Bone marrow (tissue), 2 donors: ENCODE data around the gene GRAMD2B.
"Not testable (repeated sequence)": the region's sequence is repeated elsewhere in the genome, so short reads cannot be mapped to it uniquely, and the experiment has no call there.

ENCODE experiments used
- DNase-seq, 2 donors: peaks; one replicate each; lab custom pipeline; 2025; lab: John Stamatoyannopoulos, UW

Gene GRAMD2B, protein sequence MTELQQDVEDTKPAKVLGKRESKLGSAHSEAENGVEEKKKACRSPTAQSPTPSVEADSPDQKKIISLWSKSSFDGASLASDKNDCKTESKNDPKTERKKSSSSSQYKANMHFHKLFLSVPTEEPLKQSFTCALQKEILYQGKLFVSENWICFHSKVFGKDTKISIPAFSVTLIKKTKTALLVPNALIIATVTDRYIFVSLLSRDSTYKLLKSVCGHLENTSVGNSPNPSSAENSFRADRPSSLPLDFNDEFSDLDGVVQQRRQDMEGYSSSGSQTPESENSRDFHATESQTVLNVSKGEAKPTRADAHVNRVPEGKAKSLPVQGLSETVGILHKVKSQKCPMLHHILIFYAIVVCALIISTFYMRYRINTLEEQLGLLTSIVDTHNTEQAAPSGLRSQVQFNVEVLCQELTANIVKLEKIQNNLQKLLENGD

DNA sequence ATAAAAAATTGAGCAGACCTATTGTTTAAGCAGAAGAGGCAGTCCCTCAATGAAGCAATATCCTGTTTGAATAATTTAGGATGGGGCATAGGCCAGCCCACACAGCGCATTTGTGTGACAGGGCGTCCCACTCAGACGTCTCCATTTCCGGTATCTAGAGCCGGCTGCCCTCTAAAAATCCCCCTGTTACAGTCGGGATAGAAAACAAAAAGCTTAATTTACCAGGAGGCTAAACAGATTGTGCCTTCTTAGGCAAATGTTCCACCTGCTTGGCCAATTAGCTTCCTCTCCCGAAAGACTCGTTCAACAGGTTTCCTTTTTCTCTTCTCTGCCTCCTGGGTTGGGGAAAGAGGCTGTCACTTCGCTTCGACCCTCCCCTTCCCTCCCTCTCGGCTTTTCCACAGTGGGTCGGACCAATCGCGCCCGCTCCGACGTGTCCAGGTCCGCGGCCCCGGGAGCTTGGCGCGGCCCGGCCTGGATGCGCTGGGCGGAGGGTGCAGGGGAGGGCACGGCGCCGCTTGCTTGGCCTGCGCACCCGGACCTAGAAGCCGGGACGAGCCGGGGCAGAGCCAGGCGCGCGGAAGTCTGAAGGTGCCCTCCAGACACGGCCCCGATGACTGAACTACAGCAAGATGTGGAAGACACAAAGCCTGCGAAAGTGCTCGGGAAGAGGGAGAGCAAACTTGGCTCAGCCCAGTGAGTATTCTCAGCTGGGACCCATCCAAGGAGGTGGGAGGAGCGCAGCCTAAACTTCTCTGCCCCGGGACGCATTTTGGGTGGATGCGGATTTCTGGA is at the start of gene GRAMD2B:
TSS of gene GRAMD2B (plus strand) at position 416 of the 795 bp plus-strand sequence. CDS start at position 614, 198 bp downstream.
- DNase-seq = peak in 1 of 2 donors; percentile 42

DNA sequence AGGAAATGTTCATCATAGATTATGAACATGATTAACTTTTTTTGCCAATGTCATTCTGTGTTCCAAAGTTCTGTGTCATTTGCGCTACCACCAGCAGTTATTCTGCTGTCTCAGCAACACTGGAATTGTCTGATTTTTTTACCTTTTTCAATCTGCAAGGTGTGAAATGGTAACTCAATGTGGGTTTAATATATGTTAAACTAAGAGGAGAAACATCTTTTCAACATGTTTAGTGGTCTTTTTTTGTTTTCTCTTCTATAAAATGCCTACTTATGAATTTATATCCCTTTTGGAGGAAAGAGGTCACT is 49.1 kb upstream of the GRAMD2B start:
- no peak for DNase-seq

DNA sequence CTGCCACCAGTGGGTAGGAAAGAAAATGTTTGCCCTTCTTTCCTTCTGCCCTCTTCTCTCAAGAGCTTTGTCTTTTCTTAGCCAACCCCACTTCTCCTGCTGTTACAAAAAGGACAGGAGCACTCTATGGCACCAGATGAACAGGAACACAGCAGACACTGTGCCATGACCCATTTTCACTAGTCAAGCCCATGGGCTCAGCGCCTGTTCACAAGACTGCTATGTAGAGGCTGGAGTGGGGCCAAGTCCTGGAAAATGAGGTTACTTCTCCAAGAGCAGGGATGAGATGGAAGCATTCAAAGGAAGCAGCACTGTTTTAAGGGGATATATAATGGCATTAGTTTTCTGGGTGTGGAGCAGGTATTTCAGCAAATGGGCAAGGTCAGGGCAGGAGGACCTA is 46.8 kb upstream of the GRAMD2B start:
- DNase-seq = no peak

DNA sequence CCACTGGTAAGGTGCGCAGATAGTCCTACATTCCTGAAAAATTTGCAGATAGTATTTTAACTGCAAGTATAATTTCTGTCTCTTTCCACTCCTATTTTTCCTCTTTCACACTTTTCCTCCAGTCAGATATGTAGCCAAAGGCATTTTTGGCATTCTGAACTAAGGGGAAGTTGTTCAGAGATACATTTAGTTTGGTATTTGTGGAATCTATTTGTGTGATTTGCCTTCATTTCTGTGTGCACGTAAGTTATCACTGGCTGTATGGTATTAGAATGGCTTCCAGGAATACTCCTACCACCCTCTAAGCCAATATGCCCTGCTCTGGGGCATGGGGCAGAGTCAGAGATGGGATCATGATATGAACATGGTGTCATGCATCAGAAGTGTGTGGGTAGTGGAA is 45.8 kb upstream of the GRAMD2B start:
- DNase-seq = no peak

DNA sequence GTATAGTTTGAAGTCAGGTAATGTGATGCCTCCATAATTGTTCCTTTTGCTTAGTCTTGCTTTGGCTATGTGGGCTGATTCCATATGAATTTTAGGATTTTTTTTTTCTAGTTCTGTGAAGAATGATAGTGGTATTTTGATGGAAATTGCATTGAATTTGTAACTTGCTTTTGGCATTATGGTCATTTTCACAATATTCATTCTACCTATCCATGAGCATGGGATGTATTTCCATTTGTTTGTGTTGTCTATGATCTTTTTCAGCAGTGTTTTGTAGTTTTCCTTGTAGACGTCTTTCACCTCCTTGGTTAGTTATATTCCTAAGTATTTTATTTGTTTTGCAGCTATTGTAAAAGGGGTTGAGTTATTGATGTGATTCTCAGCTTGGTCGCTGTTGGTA is 42.9 kb upstream of the GRAMD2B start:
- DNase-seq = not testable (repeated sequence)

DNA sequence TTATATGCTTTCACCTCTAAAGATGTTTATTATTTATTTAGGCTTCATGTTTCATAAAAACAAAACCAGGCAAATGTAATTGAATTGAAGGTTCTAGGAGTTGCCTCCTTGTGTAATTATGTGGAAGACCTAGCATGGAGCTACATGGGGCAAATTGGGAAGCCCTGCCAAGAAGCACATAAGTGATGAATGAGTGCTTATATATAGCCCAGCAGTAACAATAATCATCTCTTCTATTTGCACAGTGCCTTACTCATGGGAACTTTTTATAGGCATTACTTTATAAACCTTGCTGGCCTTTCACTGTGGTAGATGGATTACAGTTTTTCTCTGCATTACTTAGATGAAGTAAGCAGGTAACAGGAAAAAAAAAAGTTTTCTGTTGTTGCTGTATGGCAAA is 40.0 kb upstream of the GRAMD2B start:
- no peak for DNase-seq

DNA sequence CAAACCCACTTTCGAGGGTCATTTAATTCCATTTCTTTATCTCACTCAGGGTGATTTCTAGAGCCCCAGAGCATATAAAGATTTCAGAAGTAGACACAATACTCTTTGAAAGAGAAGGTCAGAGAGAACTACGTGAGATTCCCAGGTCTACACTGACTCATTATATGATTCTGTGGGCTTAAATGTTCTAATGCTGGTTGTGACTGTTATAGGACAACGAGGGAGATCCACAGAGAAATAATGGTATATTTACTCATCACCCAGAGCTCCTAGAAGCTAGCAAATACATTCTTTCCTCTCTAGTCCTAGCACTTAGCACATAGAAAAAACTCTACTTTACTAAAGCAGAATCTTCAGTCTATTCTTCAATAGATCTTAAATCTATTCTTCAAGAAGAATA is 39.4 kb upstream of the GRAMD2B start:
- no peak for DNase-seq

DNA sequence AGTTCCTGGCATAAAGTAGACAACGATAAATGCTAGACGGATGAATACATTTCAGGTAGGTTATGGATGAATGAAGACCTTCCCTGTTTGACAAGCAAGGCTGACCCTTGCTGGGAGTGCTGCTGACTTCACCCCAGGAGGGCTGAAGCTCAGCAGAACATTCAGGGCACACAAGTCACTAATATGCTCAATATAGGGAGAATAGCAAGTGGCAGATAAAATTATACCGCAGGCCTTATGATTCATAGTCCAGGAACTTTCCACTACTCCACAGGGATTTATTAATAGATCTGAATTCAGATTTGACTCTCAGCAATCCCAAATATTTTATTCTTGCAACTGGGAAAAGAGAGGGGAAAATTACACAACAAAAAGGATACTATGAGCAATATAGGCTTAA is 38.2 kb upstream of the GRAMD2B start:
- no peak for DNase-seq

DNA sequence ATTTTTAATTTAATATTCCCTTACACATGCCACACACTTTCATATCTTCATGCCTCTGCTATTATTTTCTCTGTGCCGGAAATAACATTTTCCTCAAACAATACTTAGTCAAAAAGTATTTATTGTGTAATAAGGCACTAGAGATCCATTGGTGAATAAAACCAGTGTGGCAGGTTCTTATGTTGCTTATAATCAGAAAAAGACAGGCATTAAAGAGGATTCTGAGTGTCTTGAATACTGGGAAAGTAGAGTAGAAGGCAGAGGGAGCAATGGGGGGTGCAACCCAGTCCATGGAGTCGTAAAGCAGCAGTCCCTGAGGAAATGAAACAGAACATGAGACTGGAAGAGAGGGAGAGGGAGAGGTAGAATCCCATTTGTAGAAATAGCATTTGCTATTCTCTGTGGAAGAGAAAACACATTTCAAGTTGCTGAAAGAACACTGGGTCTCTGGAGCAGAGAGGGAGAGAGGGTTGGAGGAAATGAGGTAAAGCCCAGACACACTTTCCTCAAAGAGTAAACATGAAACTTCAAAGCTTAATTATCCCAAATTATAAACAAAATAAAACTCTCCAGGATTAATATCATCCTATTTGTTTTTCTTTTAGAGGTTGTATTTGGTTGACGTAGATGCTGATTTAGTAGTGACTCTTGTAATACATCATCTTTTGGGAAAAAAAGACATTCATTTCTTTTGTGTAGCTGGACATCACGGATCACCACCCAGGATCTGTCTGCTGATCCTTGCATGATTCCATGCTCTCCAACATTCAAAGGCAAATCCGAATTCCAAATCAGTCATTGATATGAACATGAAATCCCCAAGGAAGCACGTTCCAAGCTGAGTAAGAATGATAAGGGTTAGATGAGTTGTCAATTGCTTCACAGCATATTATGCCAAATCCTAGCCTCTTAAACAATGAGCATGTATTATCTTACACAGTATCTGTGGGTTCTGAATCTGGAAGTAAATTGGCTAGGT is 37.4 kb upstream of the GRAMD2B start:
- DNase-seq = no peak

DNA sequence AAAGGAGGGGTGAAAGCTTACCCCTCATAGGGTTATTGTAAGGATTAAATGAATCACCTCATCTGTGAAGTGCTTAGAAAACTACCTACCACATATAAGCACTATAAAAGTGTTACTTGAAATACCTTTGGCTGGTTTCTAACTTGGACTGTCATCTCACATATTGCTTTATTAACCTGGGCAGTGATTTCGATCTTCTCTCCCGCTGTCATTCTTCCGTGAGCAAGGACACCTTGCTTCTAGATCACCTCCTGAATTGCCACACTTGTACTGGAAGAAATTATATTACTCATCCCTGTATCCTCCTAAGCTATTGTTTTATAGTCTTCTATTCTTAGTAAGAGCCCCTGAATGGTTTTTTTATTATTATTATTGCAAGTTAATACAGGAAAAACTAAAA is 34.0 kb upstream of the GRAMD2B start:
- DNase-seq = no peak

DNA sequence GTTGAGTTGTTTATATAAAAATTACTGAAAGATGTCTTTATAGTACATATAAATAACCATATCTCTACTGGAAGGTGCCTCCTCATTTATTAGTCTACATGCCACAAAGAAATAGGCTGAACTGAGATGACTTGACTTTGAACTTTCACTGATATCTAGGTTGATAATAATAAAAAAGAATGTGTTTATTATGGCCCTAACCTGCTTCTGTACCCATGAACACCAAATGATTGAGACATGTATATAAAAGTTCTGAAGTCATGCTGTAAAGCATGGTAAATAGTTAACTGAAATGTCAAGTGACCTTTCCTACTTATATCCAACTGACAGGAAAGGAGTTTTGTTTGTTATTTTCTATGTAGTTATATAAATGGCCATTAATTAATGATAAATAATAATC is 33.2 kb upstream of the GRAMD2B start:
- no peak for DNase-seq

DNA sequence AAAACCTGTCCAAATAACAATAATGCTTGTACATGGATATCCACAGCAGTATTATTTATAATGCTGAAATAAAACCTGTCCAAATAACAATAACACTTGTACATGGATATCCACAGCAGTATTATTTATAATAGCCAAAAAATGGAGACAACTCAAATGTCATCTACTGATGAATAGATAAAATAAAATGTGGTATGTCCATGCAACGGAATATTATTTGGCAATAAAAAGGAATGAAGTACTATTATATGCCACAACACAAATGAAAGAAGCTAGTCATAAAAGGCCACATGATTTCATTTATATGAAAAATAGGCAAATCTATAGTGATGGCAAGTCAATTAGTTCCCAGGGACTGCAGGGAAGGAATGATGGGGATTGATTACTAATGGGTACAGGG is 31.8 kb upstream of the GRAMD2B start:
- DNase-seq = no peak

DNA sequence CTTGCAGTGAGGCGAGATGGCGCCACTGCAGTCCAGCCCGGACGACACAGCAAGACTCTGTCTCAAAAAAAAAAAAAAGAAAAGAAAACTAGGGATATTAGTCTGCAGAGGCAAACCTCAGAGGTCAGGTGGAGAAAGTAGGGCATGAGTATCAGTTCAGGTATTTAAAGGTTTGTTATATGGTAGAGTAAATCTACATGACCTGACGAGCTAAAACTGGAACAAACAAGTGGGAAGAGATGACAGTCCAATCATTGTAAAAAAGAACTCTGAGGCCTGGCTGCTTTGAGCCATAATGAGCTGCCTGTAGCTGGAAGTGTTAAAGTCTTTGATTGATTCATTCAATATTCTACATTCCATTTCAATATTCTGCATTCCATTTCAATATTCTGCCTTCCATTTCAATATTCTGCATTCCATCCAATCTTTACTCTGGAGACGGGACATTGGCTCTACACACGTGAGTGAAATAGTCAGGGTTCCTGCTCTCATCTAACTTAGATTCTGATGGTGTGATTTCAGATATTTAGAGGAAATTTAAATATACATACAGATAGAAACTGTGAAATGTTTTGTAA is 28.9 kb upstream of the GRAMD2B start:
- DNase-seq = no peak

DNA sequence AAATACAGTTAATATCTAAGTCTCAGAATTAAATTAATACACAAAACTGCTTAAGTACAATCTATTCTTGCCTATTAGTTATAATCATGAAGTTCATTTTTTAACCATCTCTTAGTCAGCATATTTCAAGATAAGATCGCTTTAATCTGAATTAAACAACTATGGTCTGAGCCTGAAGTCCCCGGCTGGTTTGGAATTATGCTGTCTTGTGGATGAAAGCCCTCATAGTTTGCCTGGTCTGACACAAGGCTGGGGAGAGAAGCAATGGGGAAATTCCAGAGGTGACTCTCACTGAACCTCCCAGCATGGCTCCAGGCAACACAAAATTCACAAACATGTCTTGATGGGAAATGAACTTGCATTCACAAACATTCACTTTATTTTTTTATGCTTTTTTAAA is 28.0 kb upstream of the GRAMD2B start:
- DNase-seq = no peak

DNA sequence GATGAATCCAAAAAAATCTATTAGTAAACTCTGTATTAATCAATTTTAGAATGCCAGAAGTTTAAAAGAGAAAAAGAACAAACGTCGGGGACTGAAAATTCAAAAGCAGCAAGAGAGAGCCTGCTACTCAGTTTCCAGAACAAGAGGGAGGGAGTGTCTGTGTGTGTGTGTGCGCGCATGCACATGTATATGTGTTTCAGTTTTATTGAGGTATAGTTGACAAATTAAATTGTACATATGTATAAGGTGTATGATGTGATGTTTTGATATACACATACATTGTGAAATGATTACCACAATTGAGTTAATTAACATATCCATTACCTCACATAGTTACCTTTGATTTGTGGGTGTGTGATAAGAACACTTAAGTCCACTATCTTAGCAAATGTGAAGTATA is 27.6 kb upstream of the GRAMD2B start:
- DNase-seq = no peak

DNA sequence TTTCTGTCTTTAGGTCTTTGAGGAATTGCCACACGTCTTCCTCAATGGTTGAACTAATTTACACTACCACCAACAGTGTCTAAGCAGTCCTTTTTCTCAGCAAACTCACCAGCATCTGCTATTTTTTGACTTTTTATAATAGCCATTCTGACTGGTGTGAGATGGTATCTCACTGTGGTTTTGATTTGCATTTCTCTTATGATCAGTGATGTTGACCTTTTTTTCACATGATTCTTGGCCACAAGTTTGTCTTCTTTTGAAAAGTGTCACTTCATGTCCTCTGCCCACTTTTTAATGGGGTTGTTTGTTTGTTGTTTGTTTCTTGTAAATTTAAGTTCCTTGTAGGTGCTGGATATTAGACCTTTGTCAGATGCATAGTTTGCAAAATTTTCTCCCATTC is 26.5 kb upstream of the GRAMD2B start:
- not testable (repeated sequence) for DNase-seq

DNA sequence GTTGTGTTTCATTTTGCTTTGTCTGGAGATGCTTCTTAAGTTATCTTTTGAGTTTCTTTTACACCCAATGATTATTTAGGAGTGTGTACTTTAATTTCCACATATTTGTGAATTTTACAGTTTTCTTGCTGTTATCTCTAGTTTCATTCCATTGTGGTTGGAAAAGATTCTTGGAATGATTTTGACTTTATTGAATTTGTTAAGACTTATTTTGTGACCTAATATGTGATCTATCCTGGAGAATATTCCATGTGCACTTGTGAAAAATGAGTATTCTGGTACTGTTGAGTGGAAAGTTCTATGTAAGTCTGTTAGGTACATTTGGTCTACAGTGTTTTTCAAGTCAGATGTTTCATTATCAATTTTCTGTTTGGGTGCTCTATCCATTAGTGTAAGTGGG is 24.4 kb upstream of the GRAMD2B start:
- no peak for DNase-seq

DNA sequence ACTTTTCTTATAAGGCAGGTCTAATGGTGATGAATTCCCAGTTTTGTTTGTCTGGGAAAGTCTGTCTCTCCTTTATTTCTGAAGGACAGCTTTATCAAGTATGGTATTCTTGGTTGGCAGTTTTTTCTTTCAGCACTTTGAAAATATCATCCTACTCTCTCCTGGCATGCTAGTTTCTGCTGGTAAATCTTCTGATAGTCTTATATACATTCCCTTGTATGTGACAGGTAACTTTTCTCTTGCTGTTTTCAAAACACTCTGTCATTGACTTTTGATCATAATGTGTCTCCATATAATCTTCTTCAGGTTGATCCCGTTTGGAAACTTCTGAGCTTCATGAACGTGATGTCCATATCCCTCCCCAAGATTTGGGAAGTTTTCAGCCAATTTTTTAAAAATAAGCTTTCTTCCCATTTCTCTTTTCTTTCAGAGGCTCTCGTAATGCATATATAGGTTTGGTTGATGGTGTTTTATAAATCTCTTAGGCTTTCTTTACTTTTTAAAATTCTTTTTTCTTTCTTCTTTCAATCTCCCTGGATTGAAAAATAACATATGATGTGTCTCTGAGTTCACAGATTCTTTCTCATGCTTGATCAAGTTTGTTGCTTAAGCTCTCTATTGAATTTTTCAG is 22.5 kb upstream of the GRAMD2B start:
- no peak for DNase-seq

DNA sequence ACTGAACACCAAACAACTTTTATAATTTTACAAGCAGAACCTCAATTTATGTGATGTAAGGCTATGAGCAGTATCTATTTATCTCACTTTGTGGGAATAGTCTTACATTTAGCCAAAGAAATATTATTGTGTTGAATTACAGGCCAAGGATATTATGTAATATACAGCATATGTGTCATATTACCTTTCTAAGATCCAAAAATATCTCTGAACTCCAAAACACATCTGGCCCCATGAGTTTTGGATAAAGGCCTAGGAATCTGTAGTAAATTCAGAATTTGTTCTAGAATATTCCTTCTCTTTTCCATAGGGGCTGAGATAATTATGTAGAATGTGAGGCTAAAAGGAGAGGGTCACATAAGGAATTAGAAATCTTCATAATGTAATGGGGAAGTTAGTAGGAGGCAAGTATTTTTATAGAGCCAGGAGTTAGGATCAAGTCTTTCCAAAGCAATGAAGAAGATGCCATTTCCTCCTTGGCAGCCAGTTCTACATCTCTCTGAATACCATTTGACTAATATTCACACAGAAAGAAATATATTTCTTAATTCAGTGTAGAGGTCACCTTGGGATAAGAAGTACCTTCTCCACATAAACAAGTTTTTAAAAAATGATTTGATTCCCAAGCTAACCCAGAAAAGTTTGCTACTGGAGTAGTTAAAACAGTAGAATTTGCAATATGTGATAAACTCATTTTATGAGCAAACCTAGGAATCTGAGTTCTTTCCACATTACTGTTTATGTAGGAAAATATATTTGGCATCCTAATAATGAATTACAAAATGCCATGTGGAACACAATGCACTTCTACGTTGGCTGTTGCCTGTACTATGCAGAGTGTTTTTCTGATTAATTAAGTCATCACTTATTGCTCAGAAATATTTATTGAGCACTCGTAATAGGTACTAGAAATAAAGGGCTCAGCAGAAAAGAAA is 20.3 kb upstream of the GRAMD2B start:
- no peak for DNase-seq

DNA sequence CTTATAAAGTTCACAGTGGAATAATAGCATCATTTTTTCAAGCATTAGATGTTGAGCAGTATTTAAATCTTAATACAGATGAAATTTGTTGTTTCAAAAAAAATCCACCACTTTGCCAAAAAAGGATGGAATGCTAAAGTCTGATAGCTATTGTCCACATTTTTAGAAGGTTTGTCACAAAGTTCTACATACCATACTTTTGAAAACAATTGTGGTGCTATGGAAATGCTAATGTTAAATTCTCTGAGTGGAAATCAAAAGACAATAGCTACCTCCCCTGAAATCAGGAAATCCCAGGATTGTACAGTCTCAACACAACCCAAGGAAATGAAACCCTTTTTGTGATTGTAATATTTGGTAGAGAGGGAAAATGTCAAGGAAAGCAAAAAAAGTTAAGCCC is 19.3 kb upstream of the GRAMD2B start:
- no peak for DNase-seq
